H1 (cell line): Measurements from ENCODE around the gene ANKRD2. TPM values are rescaled to one million over a fixed set of nuclear protein-coding genes. Genes with fewer than 3 reads are reported as not detected.
A peak's percentile ranks its signal among the peaks of the same experiment; 100 is the strongest.

ENCODE experiments used
- CTCF ChIA-PET: fragments of 300-600 bp; sonication (Branson Sonifier 250); formaldehyde crosslinking; loops from one replicate; lab custom pipeline; 2021; ENCODE audit not compliant: partially characterized antibody; lab: Charles Lee
- POLR2A ChIA-PET: fragments of 300-600 bp; sonication (Branson Sonifier 250); formaldehyde crosslinking; loops from one replicate; lab custom pipeline; 2021; ENCODE audit warnings: inconsistent platforms; ENCODE audit not compliant: partially characterized antibody; lab: Charles Lee
- DNase-seq, 2 experiments: peaks; one replicate each; pipeline versions ENCODE4 v3.0.0 to v3.0.0-alpha.2; 2010 to 2022; ENCODE audit warnings: low spot score in 2 of 2, low read depth in 1 of 2, mixed read lengths in 1 of 2
- FAIRE-seq: peaks from 2 replicates; lab custom pipeline; 2011; peaks lifted over from hg19 to GRCh38; lab: Jason Lieb, UNC
- H2AFZ ChIP-seq: 2 replicates; pipeline ENCODE4 v1.8.1; 2012; ENCODE audit warnings: low read length, inconsistent platforms
- H2AK5ac ChIP-seq: 2 replicates; pipeline ENCODE4 v1.6.1; 2013; ENCODE audit warnings: low read depth, low read length
- H2BK120ac ChIP-seq: replicated peaks from 2 replicates; pipeline ENCODE3; 2013; ENCODE audit warnings: low read depth, low read length, inconsistent platforms
- H2BK12ac ChIP-seq: 2 replicates; pipeline ENCODE4 v1.6.1; 2013; ENCODE audit warnings: low read depth, low read length
- H2BK15ac ChIP-seq: 2 replicates; pipeline ENCODE4 v1.6.1; 2013; ENCODE audit warnings: low read length
- H2BK20ac ChIP-seq: 2 replicates; pipeline ENCODE4 v1.6.1; 2013; ENCODE audit warnings: low read length
- H2BK5ac ChIP-seq: 2 replicates; pipeline ENCODE4 v1.6.1; 2013; ENCODE audit warnings: low read depth, low read length
- H3K14ac ChIP-seq: 2 replicates; pipeline ENCODE4 v1.6.1; 2013; ENCODE audit warnings: inconsistent platforms; ENCODE audit not compliant: insufficient read length
- H3K18ac ChIP-seq: 2 replicates; pipeline ENCODE4 v1.6.1; 2013; ENCODE audit warnings: low read length; ENCODE audit errors: extremely low read depth
- H3K23ac ChIP-seq: 2 replicates; pipeline ENCODE4 v1.6.1; 2013; ENCODE audit warnings: inconsistent platforms; ENCODE audit not compliant: insufficient read length
- H3K23me2 ChIP-seq: 2 replicates; pipeline ENCODE4 v1.6.1; 2013; ENCODE audit warnings: low read depth, low read length
- H3K27ac ChIP-seq: 2 replicates; pipeline ENCODE4 v1.6.1; 2011; ENCODE audit warnings: low read depth, low read length, inconsistent platforms
- H3K27me3 ChIP-seq, 4 experiments: replicated peaks in 1 of 4; 1 replicate in 1 of 4; 2 replicates in 3 of 4; pipeline versions ENCODE4 v1.6.1 to v1.8.1; 2011 to 2013; ENCODE audit warnings: low read length in 3 of 4, mild to moderate bottlenecking in 3 of 4, inconsistent platforms in 2 of 4, mixed read lengths in 2 of 4, moderate library complexity in 1 of 4; ENCODE audit not compliant: control insufficient read depth in 3 of 4, insufficient read depth in 3 of 4; ENCODE audit errors: extremely low read depth in 1 of 4
- H3K36me3 ChIP-seq, 4 experiments: 2 replicates each; pipeline versions ENCODE4 v1.6.1 to v1.8.1; 2011 to 2013; ENCODE audit warnings: mild to moderate bottlenecking in 4 of 4, low read length in 3 of 4, moderate library complexity in 2 of 4, control low read depth in 1 of 4, inconsistent platforms in 1 of 4; ENCODE audit not compliant: insufficient read depth in 4 of 4, control insufficient read depth in 2 of 4
- H3K4ac ChIP-seq: replicated peaks from 2 replicates; pipeline ENCODE3; 2013; ENCODE audit warnings: low read length, low read depth, mixed read lengths, inconsistent platforms; ENCODE audit not compliant: insufficient read length
- H3K4me1 ChIP-seq, 4 experiments: replicated peaks in 1 of 4; 1 replicate in 1 of 4; 2 replicates in 3 of 4; pipeline versions ENCODE4 v1.6.1 to v1.8.1; 2011 to 2013; ENCODE audit warnings: low read length in 3 of 4, inconsistent platforms in 2 of 4, mixed read lengths in 1 of 4; ENCODE audit not compliant: insufficient read depth in 4 of 4, control insufficient read depth in 3 of 4
- H3K4me2 ChIP-seq, 2 experiments: 2 replicates each; pipeline versions ENCODE4 v1.6.1 to v1.8.1; 2011 to 2013; ENCODE audit warnings: low read depth in 2 of 2, low read length in 2 of 2, control low read depth in 1 of 2, inconsistent platforms in 1 of 2, mild to moderate bottlenecking in 1 of 2; ENCODE audit not compliant: insufficient read depth in 1 of 2
- H3K4me3 ChIP-seq, 4 experiments: fragments of 200-600, 300-600 bp in 1 of 4; sonication (generic), shearing (Covaris generic), sonication (Bioruptor Twin) in 1 of 4; 2 replicates each; pipeline versions ENCODE4 v1.5.1 to v1.8.1; 2011 to 2016; ENCODE audit warnings: low read length in 4 of 4, low read depth in 3 of 4, control low read depth in 2 of 4, inconsistent platforms in 2 of 4, mild to moderate bottlenecking in 2 of 4, mixed read lengths in 1 of 4, moderate library complexity in 1 of 4; ENCODE audit not compliant: insufficient read depth in 2 of 4; ENCODE audit errors: extremely low read depth in 1 of 4
- H3K56ac ChIP-seq: replicated peaks from 2 replicates; pipeline ENCODE3; 2013; ENCODE audit warnings: low read depth, mild to moderate bottlenecking, mixed read lengths, low read length, inconsistent platforms; ENCODE audit not compliant: insufficient read length
- H3K79me1 ChIP-seq: 2 replicates; pipeline ENCODE4 v1.6.1; 2013; ENCODE audit warnings: low read depth, low read length, control low read depth
- H3K79me2 ChIP-seq, 2 experiments: 2 replicates each; pipeline versions ENCODE4 v1.6.1 to v1.8.1; 2012 to 2013; ENCODE audit warnings: low read length in 2 of 2, mild to moderate bottlenecking in 2 of 2, inconsistent platforms in 1 of 2; ENCODE audit not compliant: insufficient read depth in 2 of 2, control insufficient read depth in 1 of 2
- H3K9ac ChIP-seq, 4 experiments: replicated peaks in 1 of 4; 1 replicate in 1 of 4; 2 replicates in 3 of 4; pipeline versions ENCODE4 v1.6.1 to v1.8.1; 2011 to 2013; ENCODE audit warnings: low read depth in 3 of 4, low read length in 3 of 4, control low read depth in 2 of 4, mild to moderate bottlenecking in 2 of 4, moderate library complexity in 2 of 4, inconsistent platforms in 1 of 4; ENCODE audit errors: extremely low read depth in 1 of 4
- H3K9me3 ChIP-seq, 2 experiments: 2 replicates each; pipeline versions ENCODE4 v1.6.1 to v1.8.1; 2012 to 2013; ENCODE audit warnings: mild to moderate bottlenecking in 2 of 2, moderate library complexity in 2 of 2, control low read depth in 1 of 2, inconsistent platforms in 1 of 2, low read depth in 1 of 2, low read length in 1 of 2, mixed read lengths in 1 of 2; ENCODE audit not compliant: insufficient read depth in 2 of 2
- H4K20me1 ChIP-seq, 2 experiments: replicated peaks in 1 of 2; 2 replicates each; pipeline versions ENCODE3 to v1.8.1; 2011 to 2013; ENCODE audit warnings: inconsistent platforms in 2 of 2, low read length in 2 of 2, mild to moderate bottlenecking in 1 of 2; ENCODE audit not compliant: insufficient read depth in 2 of 2, control insufficient read depth in 1 of 2
- H4K5ac ChIP-seq: 2 replicates; pipeline ENCODE4 v1.6.1; 2013; ENCODE audit warnings: low read length, low read depth, mixed read lengths, inconsistent platforms; ENCODE audit not compliant: insufficient read length
- H4K8ac ChIP-seq: 2 replicates; pipeline ENCODE4 v1.8.0; 2013; ENCODE audit warnings: mild to moderate bottlenecking, moderate library complexity, low read length, inconsistent platforms; ENCODE audit not compliant: insufficient read depth; ENCODE audit errors: extremely low read depth
- H4K91ac ChIP-seq: replicated peaks from 2 replicates; pipeline ENCODE3; 2013; ENCODE audit warnings: low read length, mixed read lengths, inconsistent platforms; ENCODE audit not compliant: insufficient read length
- ATF2 ChIP-seq: IDR thresholded peaks from 2 replicates; pipeline ENCODE4 v1.6.1; 2012; ENCODE audit warnings: low read length, inconsistent platforms
- ATF3 ChIP-seq: IDR thresholded peaks from 2 replicates; pipeline ENCODE4 v1.6.1; 2011; ENCODE audit warnings: low read depth, mild to moderate bottlenecking, low read length; ENCODE audit not compliant: insufficient read depth
- E2F6 ChIP-seq: IDR thresholded peaks from 2 replicates; pipeline ENCODE4 v1.6.1; 2012; ENCODE audit warnings: inconsistent platforms
- GTF2F1 ChIP-seq: IDR thresholded peaks from 2 replicates; pipeline ENCODE4 v1.6.1; 2012; ENCODE audit warnings: low read depth, low read length, improper control_type of control experiment, borderline replicate concordance
- MAX ChIP-seq: IDR thresholded peaks from 2 replicates; pipeline ENCODE4 v1.6.1; 2012; ENCODE audit warnings: inconsistent platforms
- RNF2 ChIP-seq: fragments of 200-900, 300-1000 bp; sonication (generic); IDR thresholded peaks from 2 replicates; pipeline ENCODE4 v1.7.1; 2016; ENCODE audit warnings: borderline replicate concordance, low read depth, mild to moderate bottlenecking, antibody characterized with exemption, low read length; ENCODE audit not compliant: poor library complexity, severe bottlenecking; ENCODE audit errors: missing control alignments
- TCF12 ChIP-seq: IDR thresholded peaks from 2 replicates; pipeline ENCODE4 v1.6.1; 2011; ENCODE audit warnings: low read depth, mild to moderate bottlenecking, low read length
- WGBS, 2 experiments: shearing (Covaris generic) in 1 of 2; methylation state at CpG; one replicate each; pipeline versions ENCODE4 v1.1.6 to v1.1.7; 2013 to 2015; ENCODE audit warnings: low lambda C conversion rate in 2 of 2, mixed read lengths in 2 of 2, inconsistent platforms in 1 of 2, low coverage in 1 of 2, missing lambda C conversion rate in 1 of 2; ENCODE audit not compliant: insufficient replicate concordance in 2 of 2, insufficient coverage in 1 of 2, insufficient read length in 1 of 2; ENCODE audit errors: extremely low coverage in 1 of 2, missing lambda C conversion rate in 1 of 2; 5-methylcytosine and 5-hydroxymethylcytosine counted together
- polyA plus RNA-seq, 7 experiments: library from polyadenylated mRNA; depleted of rRNA in 3 of 7; stranded (reverse) in 5 of 7; unstranded in 2 of 7; fragments of >200 nt in 5 of 7; fragments of 200-250 nt in 2 of 7; gene quantifications; 1 replicate in 5 of 7; 2 replicates in 1 of 7; 4 replicates in 1 of 7; pipeline versions ENCODE4 v1.2.1 to v1.2.3, GENCODE V29; 2011 to 2013; ENCODE audit warnings: missing spikeins in 2 of 7, mixed read lengths in 2 of 7
- total RNA-seq: library from RNA; stranded (reverse); fragmentation: NEBNext Ultra II Directional; extraction: Animal tissue kit (Norgen Biotek cat#: 25700); gene quantifications from 2 replicates; pipeline ENCODE4 v1.2.1, GENCODE V29; 2021

The ANKRD2 gene
- total and polyA plus RNA-seq, 2 of the 8 experiments (the other 6 are each of a cell fraction or from before 2014, with no cell fraction given): not detected

- H3K36me3 ChIP-seq: peaks cover 0 to 3% (median 2%) of the 10 kb centered on the region in 4 experiments; a peak in 1 of 8 replicates
- 85% methylated on average over 12 of the region's 12 CpGs; no CpG with 5 or more reads in 1 of the 2 experiments for WGBS, 2 experiments
- H4K91ac ChIP-seq: no peak overlapping the region
- no peaks in the 10 kb centered on the region for H3K27me3 ChIP-seq
- H3K4me1 ChIP-seq: peaks cover 0 to 5% (median 3%) of the 10 kb centered on the region in 4 experiments; a peak in 5 of 7 replicates
- no peak overlapping the region for H3K9ac ChIP-seq
- DNase-seq: no peak
- peaks cover 0 to 2% of the 10 kb centered on the region in 2 experiments for H4K20me1 ChIP-seq
- no peak overlapping the region for H3K56ac ChIP-seq
- POLR2A ChIA-PET: interaction anchor here (1.3 kb wide), 1 partner anchor 10 kb away, joined by 4 read pairs; no protein-coding TSS in a partner anchor
- no peak overlapping the region for H2BK15ac ChIP-seq
- H3K23me2 ChIP-seq: no peaks in the 10 kb centered on the region
- no peaks in the 10 kb centered on the region for H3K79me2 ChIP-seq
- no peak for FAIRE-seq
- no peak overlapping the region for H2BK12ac ChIP-seq
- H3K23ac ChIP-seq: no peak overlapping the region
- no peak overlapping the region for H4K5ac ChIP-seq
- H3K14ac ChIP-seq: no peak overlapping the region
- no peak overlapping the region; the same call in 1 of the 2 replicates for H4K8ac ChIP-seq
- no peak overlapping the region for H2AK5ac ChIP-seq
- no peak overlapping the region for H3K4me2 ChIP-seq
- H2BK5ac ChIP-seq: 0 out of 2 replicates have a peak overlapping the region, but pooled peaks have one; percentile 21
- H3K79me1 ChIP-seq: no peaks in the 10 kb centered on the region
- no peak overlapping the region for H2BK120ac ChIP-seq
- no peak overlapping the region for H3K18ac ChIP-seq
- no peak overlapping the region for H3K27ac ChIP-seq
- H3K4ac ChIP-seq: no peak overlapping the region
- no peak overlapping the region for H2BK20ac ChIP-seq
- H2AFZ ChIP-seq: no peak overlapping the region
- no peaks in the 10 kb centered on the region for H3K9me3 ChIP-seq
- H3K4me3 ChIP-seq: no peak overlapping the region
- CTCF ChIA-PET: interaction anchor here (0.8 to 12.2 kb wide), 25 partner anchors 11 to 205 kb away, joined by 3 to 152 read pairs (median 6); partner anchors contain the start of genes ANKRD2 and HOGA1
- TF ChIP-seq TCF12 (no peak), MAX (no peak), E2F6 (no peak), ATF2 (no peak), GTF2F1 (no peak), RNF2 (no peak), ATF3 (no peak)
Observed at GRCh38 chr10:97611473-97611872, 38.9 kb downstream of the ANKRD2 start.
